ENCODE measurements around the gene SCML1.

SCML1 gene

DNA sequence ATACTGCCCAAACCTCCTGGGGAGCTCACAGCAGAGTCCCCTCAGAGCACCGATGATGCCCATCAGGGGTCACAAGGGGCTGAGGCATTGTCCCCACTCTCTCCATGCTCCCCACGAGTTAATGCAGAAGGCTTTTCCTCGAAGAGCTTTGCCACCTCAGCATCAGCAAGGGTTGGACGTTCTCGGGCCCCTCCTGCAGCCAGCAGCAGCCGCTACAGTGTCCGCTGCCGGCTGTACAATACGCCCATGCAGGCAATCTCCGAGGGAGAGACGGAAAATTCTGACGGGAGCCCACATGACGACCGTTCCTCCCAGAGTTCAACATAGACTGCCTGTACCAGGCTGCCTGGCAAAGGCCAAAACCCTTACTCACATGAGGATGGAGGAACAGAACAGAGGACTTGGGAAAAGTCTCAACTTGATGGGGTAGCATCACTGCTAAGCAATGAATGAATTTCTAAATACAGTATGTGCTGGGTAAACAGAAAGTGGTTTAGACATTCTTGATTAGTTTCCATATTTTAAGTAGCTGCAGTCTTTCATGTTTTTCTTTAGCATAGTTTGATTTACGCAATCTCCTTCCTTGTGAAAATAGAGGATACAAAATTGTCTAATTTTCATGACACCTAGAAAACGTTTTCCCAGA lies 5.0 kb upstream of the SCML1 start:
- Histone ChIP-seq H3K9me3 (ENCODE audit: control insufficient read depth, insufficient read depth, low read length) (no peaks in the 10 kb centered on the region), H4K20me1 (ENCODE audit: control insufficient read depth, insufficient read depth, low read depth, low read length) (no peaks in the 10 kb centered on the region), H3K4me3 (ENCODE audit: low read length) (no peak overlapping the region), H3F3A (ENCODE audit: control insufficient read depth, insufficient read depth) (no peaks in the 10 kb centered on the region), H3K27me3 (ENCODE audit: control insufficient read depth, low read length) (no peaks in the 10 kb centered on the region), H3K27ac (ENCODE audit: low read depth, low read length) (no peak overlapping the region), H3K9me2 (replicated peaks; ENCODE audit: control insufficient read depth, low read length) (no peaks in the 10 kb centered on the region), H3K4me1 (ENCODE audit: control insufficient read depth, low read length) (no peaks in the 10 kb centered on the region), H3K4me2 (ENCODE audit: low read length) (no peak overlapping the region), H3K79me2 (ENCODE audit: control insufficient read depth, low read length) (no peaks in the 10 kb centered on the region), H3K36me3 (ENCODE audit: control insufficient read depth, low read length) (no peaks in the 10 kb centered on the region)
- TF ChIP-seq EZH2phosphoT487 (IDR thresholded peaks at IDR 0.05; ENCODE audit: borderline replicate concordance, low read length) = no peak
- TF ChIP-seq, protein P1, sequence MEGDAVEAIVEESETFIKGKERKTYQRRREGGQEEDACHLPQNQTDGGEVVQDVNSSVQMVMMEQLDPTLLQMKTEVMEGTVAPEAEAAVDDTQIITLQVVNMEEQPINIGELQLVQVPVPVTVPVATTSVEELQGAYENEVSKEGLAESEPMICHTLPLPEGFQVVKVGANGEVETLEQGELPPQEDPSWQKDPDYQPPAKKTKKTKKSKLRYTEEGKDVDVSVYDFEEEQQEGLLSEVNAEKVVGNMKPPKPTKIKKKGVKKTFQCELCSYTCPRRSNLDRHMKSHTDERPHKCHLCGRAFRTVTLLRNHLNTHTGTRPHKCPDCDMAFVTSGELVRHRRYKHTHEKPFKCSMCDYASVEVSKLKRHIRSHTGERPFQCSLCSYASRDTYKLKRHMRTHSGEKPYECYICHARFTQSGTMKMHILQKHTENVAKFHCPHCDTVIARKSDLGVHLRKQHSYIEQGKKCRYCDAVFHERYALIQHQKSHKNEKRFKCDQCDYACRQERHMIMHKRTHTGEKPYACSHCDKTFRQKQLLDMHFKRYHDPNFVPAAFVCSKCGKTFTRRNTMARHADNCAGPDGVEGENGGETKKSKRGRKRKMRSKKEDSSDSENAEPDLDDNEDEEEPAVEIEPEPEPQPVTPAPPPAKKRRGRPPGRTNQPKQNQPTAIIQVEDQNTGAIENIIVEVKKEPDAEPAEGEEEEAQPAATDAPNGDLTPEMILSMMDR (IDR thresholded peaks at IDR 0.05; ENCODE audit: low read depth, low read length, poor library complexity, severe bottlenecking) = no peak

DNA sequence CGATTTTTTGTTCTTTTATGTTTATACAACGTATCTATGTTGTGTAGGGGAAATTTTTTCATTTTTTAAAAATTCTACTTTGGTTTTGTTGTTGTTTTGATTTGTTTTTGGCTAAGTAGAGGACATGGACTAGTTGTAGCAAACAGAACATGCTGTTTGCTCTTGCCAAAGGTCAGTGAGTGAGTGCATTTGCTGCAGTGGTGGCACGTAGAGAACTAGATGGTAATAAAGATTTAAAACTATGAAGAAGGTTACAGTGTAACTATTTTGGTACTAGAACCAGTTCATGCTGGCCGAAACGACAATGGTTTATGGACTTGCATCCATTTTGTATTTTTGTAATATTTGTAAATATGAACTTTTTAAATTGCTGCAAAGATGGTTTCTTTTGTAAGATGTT lies 1.9 kb upstream of the SCML1 start:
- TF ChIP-seq, protein P1 (IDR thresholded peaks at IDR 0.05; ENCODE audit: low read depth, low read length, poor library complexity, severe bottlenecking) = no peak
- TF ChIP-seq EZH2phosphoT487 (IDR thresholded peaks at IDR 0.05; ENCODE audit: borderline replicate concordance, low read length) = no peak
- H3K9me2 ChIP-seq (replicated peaks; ENCODE audit: control insufficient read depth, low read length) = no peaks in the 10 kb centered on the region
- no peak overlapping the region for H3K27ac ChIP-seq (ENCODE audit: low read depth, low read length)
- no peak overlapping the region for H3K4me2 ChIP-seq (ENCODE audit: low read length)
- no peaks in the 10 kb centered on the region for H3K9me3 ChIP-seq (ENCODE audit: control insufficient read depth, insufficient read depth, low read length)
- H4K20me1 ChIP-seq (ENCODE audit: control insufficient read depth, insufficient read depth, low read depth, low read length) = no peaks in the 10 kb centered on the region
- no peaks in the 10 kb centered on the region for H3K27me3 ChIP-seq (ENCODE audit: control insufficient read depth, low read length)
- H3K4me1 ChIP-seq (ENCODE audit: control insufficient read depth, low read length) = no peaks in the 10 kb centered on the region
- no peaks in the 10 kb centered on the region for H3K36me3 ChIP-seq (ENCODE audit: control insufficient read depth, low read length)
- no peaks in the 10 kb centered on the region for H3K79me2 ChIP-seq (ENCODE audit: control insufficient read depth, low read length)
- H3K4me3 ChIP-seq (ENCODE audit: low read length) = no peak overlapping the region
- no peaks in the 10 kb centered on the region for H3F3A ChIP-seq (ENCODE audit: control insufficient read depth, insufficient read depth)

DNA sequence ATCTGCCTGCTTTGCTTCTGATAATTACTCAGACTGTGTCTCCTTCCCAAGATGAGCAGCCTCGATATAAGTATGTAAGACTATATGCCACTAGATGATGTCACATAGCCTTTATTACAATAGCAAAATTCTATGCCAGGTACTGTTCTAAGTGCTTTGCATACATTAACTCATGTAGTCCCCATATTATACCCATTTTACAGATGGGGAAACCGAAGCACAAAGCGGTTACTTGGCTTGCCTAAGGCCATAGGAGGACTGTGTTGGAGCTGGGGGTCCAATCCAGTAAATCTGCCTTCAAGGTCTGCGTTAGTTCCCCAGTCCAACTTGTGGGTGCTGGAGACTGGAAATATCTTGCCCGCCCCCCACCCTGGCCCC lies 826 bp upstream of the SCML1 start:
- no peak for TF ChIP-seq EZH2phosphoT487 (IDR thresholded peaks at IDR 0.05; ENCODE audit: borderline replicate concordance, low read length)
- TF ChIP-seq, protein P1 (IDR thresholded peaks at IDR 0.05; ENCODE audit: low read depth, low read length, poor library complexity, severe bottlenecking) = no peak
- Histone ChIP-seq H3K79me2 (ENCODE audit: control insufficient read depth, low read length) (no peaks in the 10 kb centered on the region), H3K36me3 (ENCODE audit: control insufficient read depth, low read length) (no peaks in the 10 kb centered on the region), H3K27me3 (ENCODE audit: control insufficient read depth, low read length) (no peaks in the 10 kb centered on the region), H3K4me3 (ENCODE audit: low read length) (no peak overlapping the region), H3K4me1 (ENCODE audit: control insufficient read depth, low read length) (no peaks in the 10 kb centered on the region), H3K9me2 (replicated peaks; ENCODE audit: control insufficient read depth, low read length) (no peaks in the 10 kb centered on the region), H3F3A (ENCODE audit: control insufficient read depth, insufficient read depth) (no peaks in the 10 kb centered on the region), H3K4me2 (ENCODE audit: low read length) (no peak overlapping the region), H3K9me3 (ENCODE audit: control insufficient read depth, insufficient read depth, low read length) (no peaks in the 10 kb centered on the region), H4K20me1 (ENCODE audit: control insufficient read depth, insufficient read depth, low read depth, low read length) (no peaks in the 10 kb centered on the region), H3K27ac (ENCODE audit: low read depth, low read length) (no peak overlapping the region)
